Nephron progenitor cell (in vitro differentiated cells): Measurements from ENCODE around the gene COMP.

Experiments used
- DNase-seq: peaks from one replicate; pipeline ENCODE4 v3.0.0; 2021
- H3K27ac Mint-ChIP-seq: 2 replicates; pipeline ENCODE4 v1.8.0; 2021; ENCODE audit warnings: mild to moderate bottlenecking, moderate library complexity, mixed read lengths
- H3K27me3 Mint-ChIP-seq: 2 replicates; pipeline ENCODE4 v1.8.0; 2021; ENCODE audit warnings: mild to moderate bottlenecking, low read depth, mixed read lengths; ENCODE audit not compliant: poor library complexity
- H3K36me3 Mint-ChIP-seq: 2 replicates; pipeline ENCODE4 v1.8.0; 2021; ENCODE audit warnings: low read depth, mixed read lengths
- H3K4me1 Mint-ChIP-seq: 2 replicates; pipeline ENCODE4 v1.8.0; 2021; ENCODE audit warnings: mixed read lengths
- H3K4me3 Mint-ChIP-seq: 2 replicates; pipeline ENCODE4 v1.8.0; 2021; ENCODE audit warnings: mild to moderate bottlenecking, moderate library complexity, mixed read lengths
- H3K9me3 Mint-ChIP-seq: 2 replicates; pipeline ENCODE4 v1.8.0; 2021; ENCODE audit warnings: mild to moderate bottlenecking, moderate library complexity, mixed read lengths
- TF ChIP-seq, protein P1 (sequence below): fragments of 200-600 bp; sonication (generic); IDR thresholded peaks from 2 replicates; pipeline ENCODE4 v1.5.0; 2021; ENCODE audit warnings: antibody characterized with exemption

The COMP gene

DNA sequence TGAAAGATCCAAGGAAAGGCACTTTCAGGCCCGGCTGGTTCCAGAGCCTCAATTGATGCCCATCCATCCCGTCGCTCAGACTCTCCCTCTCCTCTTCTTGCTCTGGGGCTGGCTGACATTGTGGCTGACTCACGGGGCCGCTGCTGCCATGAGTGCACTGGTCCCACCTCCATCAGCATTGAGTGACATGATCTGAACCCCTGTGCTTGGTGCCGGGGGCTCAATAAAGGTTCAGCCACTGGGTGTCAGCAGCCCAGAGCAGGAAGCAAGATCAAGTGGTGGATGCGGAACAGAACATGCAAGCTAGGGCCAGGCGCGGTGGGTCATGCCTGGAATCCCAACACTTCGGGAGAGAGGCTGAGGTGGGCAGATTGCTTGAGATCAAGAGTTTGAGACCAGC is 39.5 kb downstream of the COMP start:
- H3K36me3 Mint-ChIP-seq = peaks cover 21% of the 10 kb centered on the region
- H3K9me3 Mint-ChIP-seq = no peaks in the 10 kb centered on the region
- peaks cover 7% of the 10 kb centered on the region for H3K27me3 Mint-ChIP-seq
- H3K4me1 Mint-ChIP-seq = peaks cover 28% of the 10 kb centered on the region
- DNase-seq = no peak
- TF ChIP-seq, protein P1, sequence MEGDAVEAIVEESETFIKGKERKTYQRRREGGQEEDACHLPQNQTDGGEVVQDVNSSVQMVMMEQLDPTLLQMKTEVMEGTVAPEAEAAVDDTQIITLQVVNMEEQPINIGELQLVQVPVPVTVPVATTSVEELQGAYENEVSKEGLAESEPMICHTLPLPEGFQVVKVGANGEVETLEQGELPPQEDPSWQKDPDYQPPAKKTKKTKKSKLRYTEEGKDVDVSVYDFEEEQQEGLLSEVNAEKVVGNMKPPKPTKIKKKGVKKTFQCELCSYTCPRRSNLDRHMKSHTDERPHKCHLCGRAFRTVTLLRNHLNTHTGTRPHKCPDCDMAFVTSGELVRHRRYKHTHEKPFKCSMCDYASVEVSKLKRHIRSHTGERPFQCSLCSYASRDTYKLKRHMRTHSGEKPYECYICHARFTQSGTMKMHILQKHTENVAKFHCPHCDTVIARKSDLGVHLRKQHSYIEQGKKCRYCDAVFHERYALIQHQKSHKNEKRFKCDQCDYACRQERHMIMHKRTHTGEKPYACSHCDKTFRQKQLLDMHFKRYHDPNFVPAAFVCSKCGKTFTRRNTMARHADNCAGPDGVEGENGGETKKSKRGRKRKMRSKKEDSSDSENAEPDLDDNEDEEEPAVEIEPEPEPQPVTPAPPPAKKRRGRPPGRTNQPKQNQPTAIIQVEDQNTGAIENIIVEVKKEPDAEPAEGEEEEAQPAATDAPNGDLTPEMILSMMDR = no peak
- H3K4me3 Mint-ChIP-seq = no peak overlapping the region
- no peak overlapping the region for H3K27ac Mint-ChIP-seq

DNA sequence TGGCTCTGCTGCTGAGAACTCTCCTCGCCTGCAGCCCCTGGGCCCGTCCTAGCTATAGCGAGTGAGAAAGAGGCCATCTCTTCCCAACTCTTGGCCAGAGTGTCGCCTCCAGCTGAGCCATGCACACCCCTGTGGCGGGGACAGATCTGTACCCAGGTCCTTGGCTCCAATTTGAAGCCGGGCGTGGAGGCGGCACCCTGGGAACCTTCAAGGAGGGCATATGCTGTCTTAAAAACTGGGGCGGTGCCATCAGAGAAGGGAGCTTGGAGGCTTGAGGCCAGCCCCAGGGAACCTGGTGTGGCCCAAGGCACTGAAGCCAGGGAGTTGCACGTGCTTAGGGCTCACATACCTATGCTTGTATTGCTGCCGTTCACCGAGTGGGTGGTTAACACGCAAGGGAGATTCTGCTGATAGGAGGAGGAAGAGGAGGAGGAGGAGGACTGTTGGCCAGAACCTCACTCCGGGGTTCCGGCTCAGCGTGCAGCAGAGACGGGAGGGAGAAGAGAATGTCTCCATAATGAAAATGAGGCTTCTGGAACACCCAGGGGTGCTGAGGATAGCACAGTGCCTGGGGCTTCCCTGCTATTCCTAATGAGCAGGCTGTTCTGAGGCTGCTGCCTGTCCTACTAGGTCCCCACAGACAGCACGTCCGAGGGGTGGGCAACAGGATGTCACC is 40.7 kb downstream of the COMP start:
- Mint-ChIP-seq H3K9me3 (no peaks in the 10 kb centered on the region), H3K27ac (peak overlapping the region; percentile 68)

DNA sequence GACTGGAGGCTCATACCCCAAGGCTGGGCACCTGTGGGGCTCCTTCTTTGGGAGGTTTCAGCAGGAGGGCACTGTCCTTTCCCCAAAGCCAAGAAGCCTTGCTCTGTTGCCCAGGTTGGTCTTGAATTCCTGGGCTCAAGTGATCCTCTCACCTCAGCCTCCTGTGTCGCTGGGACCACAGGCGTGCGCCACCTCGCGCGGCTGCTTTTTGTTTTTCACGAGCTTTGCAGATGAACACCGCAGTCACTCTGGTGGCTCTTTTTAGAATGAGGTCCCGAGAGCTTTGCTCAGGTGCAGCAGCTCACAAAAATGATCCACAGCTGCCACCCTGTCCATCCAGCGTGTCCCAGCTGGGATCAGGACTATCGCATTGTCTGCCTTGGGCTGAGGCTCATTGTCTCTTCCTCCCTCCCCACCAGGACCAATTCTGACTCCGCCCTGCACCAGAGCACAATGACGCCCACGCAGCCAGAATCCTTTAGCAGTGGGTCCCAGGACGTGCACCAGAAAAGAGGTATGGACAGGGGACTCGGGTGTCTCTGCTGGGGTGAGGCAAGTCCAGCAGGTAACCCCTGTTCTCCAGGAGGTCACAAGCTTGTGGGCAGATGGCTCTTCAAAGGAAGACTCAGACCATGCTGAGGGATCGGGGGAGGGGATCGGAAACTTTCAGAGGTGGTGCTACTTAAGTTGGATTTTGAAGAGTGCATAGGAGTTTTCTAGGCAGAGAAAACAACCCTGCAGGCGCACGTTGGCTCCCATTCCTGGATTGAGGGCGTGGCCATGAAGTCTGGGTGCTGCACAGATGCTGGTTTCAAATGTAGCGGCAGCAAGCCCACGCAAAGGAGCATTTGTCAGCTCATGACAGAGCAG is 41.5 kb downstream of the COMP start:
- Mint-ChIP-seq H3K36me3 (peaks cover 20% of the 10 kb centered on the region), H3K27ac (no peak overlapping the region), H3K9me3 (no peaks in the 10 kb centered on the region), H3K27me3 (peaks cover 7% of the 10 kb centered on the region), H3K4me1 (peaks cover 40% of the 10 kb centered on the region), H3K4me3 (peak overlapping the region; percentile 25)
- TF ChIP-seq, protein P1 = no peak
- no peak for DNase-seq

More for the DNA sequence above, 40.7 kb downstream of the COMP start:
- Mint-ChIP-seq H3K36me3 (peaks cover 21% of the 10 kb centered on the region), H3K4me1 (peaks cover 37% of the 10 kb centered on the region), H3K27me3 (peaks cover 7% of the 10 kb centered on the region), H3K4me3 (no peak overlapping the region)
- TF ChIP-seq, protein P1 = no peak
- DNase-seq = no peak

DNA sequence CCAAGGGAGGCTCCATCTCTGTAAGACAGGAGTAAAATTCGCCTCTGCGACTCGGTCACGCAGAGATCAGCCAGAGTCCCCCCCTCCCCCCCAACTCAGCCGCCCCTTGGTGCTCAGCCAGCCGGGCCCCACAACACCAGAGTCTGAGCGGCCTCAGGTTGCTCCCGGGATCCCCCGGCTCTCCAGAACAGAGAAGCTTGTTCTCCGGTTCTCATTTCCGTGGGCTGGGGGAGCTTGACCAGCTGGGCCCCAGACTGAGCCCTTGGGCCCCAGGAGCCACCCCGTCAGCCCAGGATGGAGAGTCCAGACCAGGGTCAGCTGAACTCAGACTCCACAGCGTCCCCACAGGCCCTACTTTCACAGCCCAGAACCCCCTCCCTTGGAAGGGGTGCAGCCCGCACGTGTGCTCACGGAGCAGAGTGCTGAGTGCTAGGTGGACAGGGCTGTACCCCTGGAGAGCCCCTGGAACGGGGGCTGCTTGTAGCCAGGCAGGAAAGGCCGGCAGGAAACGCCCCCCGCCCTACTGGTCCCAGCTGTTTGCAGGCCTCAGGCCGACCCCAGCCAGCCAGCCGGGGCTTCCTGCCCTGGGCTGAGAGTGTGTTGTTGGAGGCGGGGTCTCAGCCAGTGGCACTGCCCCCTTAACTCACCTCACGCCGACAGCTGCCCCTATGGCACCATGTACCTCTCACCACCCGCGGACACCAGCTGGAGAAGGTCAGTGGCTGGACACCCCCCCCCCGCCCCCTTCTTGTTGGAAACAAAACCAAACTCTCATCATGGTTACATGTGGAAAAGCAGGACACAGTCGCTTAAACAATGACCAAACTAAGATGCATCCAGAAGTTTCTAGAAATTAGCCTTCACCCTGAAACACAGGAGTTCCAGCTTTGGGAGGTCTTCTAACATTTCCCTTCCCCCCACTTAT is 44.4 kb downstream of the COMP start:
- Mint-ChIP-seq H3K27ac (peak overlapping the region; percentile 42), H3K4me3 (no peak overlapping the region), H3K36me3 (peaks cover 8% of the 10 kb centered on the region), H3K27me3 (peaks cover 8% of the 10 kb centered on the region), H3K4me1 (peaks cover 57% of the 10 kb centered on the region), H3K9me3 (no peaks in the 10 kb centered on the region)
- TF ChIP-seq, protein P1 = no peak
- DNase-seq = peak; percentile 48

DNA sequence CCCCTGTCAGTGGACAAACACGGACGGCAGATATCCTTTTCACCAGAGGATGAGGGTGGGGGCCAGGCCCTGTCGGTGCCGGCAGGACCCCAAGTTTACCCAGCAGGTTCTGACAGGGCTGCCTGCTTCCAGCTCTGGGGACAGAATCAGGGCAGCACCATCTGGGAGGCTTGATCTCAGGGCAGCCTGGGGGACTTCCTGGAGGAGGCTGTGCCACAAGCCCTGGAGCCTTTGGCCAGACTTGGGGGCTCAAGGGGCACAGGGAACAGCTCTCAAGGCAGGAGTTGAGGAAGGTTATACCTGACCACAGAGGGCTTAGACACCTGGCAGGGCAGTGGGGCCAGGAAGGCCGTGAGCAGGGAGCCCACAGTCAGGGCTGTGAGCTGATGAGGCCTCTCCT is 45.2 kb downstream of the COMP start:
- no peaks in the 10 kb centered on the region for H3K9me3 Mint-ChIP-seq
- peaks cover 5% of the 10 kb centered on the region for H3K36me3 Mint-ChIP-seq
- H3K27me3 Mint-ChIP-seq = peaks cover 8% of the 10 kb centered on the region
- no peak overlapping the region for H3K4me3 Mint-ChIP-seq
- peaks cover 60% of the 10 kb centered on the region for H3K4me1 Mint-ChIP-seq
- H3K27ac Mint-ChIP-seq = no peak overlapping the region
- TF ChIP-seq, protein P1 = no peak
- no peak for DNase-seq
